ENCODE measurements around the gene ST8SIA1. TPM values are rescaled to one million over a fixed set of nuclear protein-coding genes. Genes with fewer than 3 reads are reported as not detected.
"Not testable (repeated sequence)": the region's sequence is repeated elsewhere in the genome, so short reads cannot be mapped to it uniquely, and the experiment has no call there.

ST8SIA1 gene
- total RNA-seq, 1 experiment from 2014 or later, result 31.4 TPM

DNA sequence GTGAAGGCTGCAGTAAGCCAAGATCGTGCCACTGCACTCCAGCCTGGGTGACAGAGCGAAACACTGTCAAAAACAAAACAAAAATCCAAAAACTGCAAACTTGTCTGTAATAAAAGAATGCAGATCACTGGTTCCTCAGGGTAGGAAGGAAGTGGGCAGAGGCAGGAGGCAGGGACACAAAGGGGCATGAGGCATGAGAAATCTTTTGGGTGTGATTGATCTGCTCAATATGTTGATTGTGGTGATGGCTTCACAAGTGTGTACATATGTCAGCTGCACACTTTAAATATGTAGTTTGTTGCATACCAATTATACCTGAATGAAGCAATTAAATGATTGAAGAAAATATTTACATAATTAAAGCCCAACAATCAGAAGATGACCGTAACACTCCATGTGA lies 170.9 kb downstream of the ST8SIA1 start:
- in situ Hi-C loops (cut with HindIII; ENCODE audit: low pct_unique_long_range_greater_than_20kb, low sequenced_read_pairs), result no loop called here
- no peak for DNase-seq (ENCODE audit: low read depth, low spot score)

DNA sequence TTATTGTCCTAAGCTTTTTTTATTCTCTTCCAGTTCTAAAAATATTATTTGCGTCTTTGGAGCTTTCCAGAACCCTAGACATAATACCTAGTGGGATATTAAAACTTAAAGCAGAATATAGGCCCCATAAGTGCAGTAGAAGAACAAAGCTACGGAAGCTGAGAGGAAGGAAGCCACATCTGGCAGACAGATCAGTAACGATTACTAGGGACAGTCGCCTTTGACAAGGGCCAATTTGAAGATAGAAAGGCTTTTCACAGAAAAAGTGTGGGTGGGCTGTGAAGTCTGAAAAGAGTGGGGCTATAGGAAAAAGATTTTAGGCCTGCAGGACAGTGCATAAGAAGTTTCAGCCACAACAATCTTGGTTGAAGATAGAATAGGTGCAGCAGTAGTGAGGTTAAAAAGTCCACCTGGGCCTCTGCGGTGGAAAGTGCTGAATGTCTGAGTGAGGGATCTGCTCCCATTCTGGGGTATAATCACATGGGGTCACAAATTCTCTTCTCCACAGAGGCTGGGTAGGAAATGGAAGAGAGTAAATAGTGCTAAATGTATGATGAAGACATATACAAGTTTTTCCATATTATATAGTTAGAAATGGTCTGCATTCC lies 174.0 kb downstream of the ST8SIA1 start:
- no peak for DNase-seq (ENCODE audit: low read depth, low spot score)
- in situ Hi-C loops (cut with HindIII; ENCODE audit: low pct_unique_long_range_greater_than_20kb, low sequenced_read_pairs), result no loop called here

DNA sequence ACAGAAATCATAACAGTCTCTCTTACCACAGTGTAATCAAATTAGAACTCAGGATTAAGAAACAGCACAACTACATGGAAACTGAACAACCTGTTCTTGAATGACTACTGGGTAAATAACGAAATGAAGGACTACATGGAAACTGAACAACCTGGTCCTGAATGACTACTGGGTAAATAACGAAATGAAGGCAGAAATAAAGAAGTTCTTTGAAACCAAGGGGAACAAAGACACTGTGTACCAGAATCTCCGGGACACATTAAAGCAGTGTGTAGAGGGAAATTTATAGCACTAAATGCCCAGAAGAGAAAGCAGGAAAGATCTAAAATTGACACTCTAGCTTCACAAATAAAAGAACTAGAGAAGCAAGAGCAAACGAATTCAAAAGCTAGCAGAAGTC lies 185.2 kb downstream of the ST8SIA1 start:
- DNase-seq (ENCODE audit: low read depth, low spot score), result peak; percentile 55
- in situ Hi-C loops (cut with HindIII; ENCODE audit: low pct_unique_long_range_greater_than_20kb, low sequenced_read_pairs), result not testable (repeated sequence)

DNA sequence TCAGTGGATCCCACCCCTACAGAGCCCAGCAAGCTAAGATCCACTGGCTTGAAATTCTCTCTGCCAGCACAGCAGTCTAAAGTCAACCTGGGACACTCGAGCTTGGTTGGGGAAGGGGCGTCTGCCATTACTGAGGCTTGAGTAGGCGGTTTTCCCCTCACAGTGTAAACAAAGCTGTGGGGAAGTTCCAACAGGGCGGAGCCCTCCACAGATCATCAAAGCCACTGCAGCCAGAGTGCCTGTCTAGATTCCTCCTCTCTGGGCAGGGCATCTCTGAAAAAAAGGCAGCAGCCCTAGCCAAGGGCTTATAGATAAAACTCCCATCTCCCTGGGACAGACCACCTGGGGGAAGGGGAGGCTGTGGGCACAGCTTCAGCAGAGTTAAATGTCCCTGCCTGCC lies 187.8 kb downstream of the ST8SIA1 start:
- in situ Hi-C loops (cut with HindIII; ENCODE audit: low pct_unique_long_range_greater_than_20kb, low sequenced_read_pairs); DNase-seq (ENCODE audit: low read depth, low spot score): not testable (repeated sequence)

Other genes starting within 250 kb of the ST8SIA1 start
- gene C2CD5, start 209.8 kb upstream of the ST8SIA1 start, total RNA-seq (2014; rRNA removed; shearing (Covaris generic)), result 12.4 and 15.7 TPM in 2 replicates

Measured in SK-MEL-5 (cell line).